Dedifferentiated amniotic fluid mesenchymal stem cell (primary cell): ENCODE measurements around the gene CPLX1.

Experiments used
- DNase-seq: peaks from one replicate; pipeline ENCODE4 v3.0.0-alpha.2; 2016; ENCODE audit errors: extremely low spot score

Gene CPLX1

DNA sequence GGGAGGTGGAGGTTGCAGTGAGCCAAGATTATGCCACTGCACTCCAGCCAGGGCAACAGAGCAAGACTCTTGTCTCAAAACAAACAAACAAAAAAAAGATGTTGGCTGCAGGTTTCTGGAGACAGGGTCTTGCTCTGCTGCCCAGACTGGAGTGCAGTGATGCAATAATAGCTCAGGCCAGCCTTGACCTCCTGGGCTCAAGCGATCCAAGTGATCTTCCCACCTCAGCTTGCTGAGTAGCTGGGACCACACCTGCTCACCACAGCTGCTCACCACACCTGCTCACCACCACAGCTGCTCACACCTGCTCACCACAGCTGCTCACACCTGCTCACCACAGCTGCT, 29.9 kb upstream of the CPLX1 start:
- DNase-seq = no peak

DNA sequence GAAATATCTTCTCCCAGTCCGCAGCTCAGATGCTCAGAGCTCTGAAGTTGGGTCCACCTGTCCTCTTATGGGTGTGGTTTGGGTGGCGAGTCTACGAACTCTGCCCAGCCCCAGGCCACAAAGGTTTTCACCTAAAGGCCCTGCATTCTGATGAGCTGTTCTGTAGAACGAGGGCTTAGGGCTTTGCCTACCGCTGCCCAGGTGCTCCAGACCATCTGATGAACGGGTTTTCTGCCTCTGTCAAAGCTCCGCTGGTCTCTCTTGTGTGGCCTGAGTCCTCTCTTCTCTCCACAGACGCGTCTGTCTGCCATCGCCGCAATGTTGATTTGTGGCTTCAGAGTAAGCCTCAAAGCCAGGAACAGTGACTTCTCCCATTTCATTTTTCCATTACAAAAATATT, 28.4 kb upstream of the CPLX1 start:
- DNase-seq = no peak

DNA sequence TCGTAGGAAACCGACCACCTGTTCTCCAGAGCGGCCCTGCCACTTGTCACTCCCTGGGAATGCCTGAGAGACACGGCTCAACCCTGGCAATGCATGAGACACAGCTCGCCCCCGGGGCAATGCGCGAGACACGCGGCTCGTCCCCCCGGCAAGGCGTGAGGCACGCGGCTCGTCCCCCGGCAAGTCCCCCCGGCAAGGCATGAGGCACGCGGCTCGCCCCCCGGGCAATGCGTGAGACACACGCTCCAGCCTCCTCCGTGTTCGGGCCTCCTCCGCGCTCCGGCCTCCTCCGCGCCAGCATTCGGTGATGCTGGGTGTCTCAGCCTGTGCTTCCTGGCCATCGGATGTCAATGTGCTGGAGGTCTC, 27.5 kb upstream of the CPLX1 start:
- DNase-seq = no peak

DNA sequence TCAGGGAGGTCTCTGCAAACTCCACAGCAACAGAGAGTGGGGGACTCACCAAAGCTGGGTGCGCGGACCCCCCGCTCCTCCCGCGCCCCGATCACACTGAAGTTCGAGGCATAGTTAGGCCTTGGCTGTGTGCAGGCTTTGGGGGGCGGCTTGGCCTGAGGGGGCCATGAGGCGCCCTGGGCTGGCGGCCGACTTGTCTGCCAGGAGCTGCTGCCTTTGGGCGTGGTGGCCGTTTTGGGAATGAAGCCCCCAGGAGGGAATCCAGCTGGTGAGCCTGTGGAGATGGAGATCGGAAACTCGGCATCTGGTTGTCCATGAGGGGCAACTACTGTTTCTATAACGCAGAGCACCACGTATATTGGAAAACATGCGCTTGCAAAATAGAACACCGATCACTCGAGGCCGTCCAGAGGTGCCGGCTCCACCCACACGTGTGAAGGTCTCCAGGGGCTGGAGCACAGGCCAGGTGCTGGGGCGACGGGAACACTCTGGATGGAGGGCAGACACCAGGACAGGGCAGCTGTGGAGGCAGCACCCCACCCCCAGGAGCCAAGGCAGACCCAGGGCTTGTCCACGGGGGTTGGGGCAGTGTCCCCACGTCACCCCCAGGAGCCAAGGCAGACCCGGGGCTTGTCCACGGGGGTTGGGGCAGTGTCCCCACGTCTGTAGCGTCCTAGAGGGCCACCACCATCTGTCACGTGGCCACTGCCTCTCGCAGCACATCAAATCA, 25.9 kb upstream of the CPLX1 start:
- no peak for DNase-seq

DNA sequence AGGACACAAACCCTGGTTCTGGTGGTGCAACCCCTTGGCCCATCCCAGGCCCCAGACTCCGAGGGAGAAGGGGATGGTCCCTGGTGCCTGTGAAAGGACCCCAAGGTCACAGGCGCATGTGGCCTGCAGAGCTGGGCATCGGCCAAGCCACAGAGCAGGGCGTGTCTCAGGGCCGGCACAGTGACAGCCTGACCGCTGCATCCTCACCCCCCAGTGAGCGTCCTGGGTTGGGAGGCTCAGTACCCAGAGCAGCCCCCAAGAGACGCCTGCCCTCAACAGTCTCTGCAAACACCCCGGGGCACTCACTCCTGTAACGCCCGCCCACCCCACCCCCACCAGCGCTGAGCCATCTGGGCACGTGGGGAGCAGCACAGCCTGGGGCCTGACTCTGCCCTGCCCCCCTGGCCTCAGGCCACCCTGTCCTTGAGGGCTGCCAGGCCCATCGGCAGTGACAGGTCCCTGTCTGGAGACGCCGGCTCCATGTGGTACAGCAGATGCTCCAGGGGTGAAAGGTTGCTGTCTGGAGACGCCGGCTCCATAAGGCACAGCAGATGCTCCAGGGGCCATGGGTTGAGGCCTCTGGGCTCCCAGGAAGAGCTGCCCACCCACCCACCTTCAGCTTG, 24.5 kb upstream of the CPLX1 start:
- DNase-seq = no peak

DNA sequence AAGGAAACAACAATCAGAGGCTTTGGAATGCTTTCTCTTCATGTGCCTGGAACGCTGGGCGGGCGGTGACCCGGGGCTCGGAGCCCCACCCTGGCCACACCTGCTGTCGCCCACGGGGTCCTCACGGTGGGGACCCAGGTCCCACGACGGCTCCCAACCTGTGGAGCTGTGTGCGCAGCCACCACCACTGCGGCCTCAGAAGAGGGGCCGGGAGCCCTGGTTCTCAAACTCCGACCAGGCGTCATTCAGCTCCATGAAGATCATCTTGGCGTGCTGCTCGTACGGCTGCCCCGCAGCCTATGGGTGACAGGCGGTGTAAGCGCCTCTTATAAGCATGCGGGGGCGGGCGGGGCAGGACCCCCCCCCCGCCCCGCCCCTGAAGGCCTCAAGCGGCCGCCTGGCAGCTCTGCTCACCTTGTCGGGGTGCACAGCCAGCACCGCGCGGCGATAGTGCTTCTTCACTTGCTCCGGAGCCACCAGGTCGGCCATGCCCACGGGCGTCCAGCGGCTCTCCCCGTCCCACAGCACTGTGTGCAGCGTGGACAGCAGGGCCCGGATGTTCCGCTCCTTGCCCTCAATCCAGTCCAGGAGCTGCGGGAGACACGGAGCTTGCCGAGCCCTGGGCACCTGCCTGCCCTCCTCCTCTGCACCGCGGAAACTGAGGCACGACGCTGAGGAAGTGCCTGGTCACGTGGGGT, 23.7 kb upstream of the CPLX1 start:
- DNase-seq = no peak

- no peak for DNase-seq
These were observed 23.0 kb upstream of the CPLX1 start for GRCh38 chr4:848803-849477.

DNA sequence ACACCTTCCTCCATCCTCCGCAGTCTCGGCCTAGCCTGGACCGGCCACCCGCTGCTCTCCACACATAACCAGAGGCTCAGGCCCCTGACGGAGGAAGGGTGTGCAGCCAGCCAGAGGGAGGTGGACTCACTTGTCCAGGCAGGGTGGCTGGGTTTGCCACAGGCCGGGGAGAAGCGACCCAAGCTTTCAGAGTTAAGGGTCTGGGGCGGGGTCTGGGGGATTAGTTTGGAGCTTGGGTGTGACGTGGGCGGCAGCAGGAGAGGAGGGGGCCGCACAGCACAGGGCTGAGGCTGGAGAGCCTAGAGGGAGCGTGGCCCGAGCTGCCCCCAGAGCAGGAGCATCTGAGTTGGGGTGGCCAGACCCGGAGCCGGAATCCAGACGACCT, 22.4 kb upstream of the CPLX1 start:
- no peak for DNase-seq

GRCh38 chr4:845836-846251, 19.9 kb upstream of the CPLX1 start:
- no peak for DNase-seq

GRCh38 chr4:845233-845835, 19.4 kb upstream of the CPLX1 start:
- no peak for DNase-seq

DNA sequence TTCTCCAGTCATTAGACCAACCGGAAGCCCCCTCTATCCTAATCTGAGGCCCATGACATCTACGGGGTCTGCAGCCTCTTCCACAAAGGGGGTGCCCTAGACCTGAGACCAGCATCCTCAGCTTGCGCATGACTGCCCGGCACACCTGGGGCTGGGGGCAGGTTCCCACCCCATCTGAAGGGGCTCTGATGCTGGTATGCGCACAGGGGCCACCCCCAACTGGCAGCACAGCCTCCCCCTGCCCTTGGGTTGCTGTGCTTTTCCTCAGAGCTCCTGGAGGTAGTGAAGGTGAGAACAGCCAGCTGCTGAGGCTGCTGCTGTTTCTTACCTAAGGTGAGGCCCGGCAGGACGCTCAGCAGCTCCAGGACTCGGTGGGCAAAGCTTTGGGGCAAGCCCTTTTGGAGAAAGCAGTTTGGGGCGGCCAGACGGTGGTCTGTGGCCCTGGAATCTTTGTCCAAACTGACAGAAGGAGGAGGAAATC, 18.9 kb upstream of the CPLX1 start:
- no peak for DNase-seq

DNA sequence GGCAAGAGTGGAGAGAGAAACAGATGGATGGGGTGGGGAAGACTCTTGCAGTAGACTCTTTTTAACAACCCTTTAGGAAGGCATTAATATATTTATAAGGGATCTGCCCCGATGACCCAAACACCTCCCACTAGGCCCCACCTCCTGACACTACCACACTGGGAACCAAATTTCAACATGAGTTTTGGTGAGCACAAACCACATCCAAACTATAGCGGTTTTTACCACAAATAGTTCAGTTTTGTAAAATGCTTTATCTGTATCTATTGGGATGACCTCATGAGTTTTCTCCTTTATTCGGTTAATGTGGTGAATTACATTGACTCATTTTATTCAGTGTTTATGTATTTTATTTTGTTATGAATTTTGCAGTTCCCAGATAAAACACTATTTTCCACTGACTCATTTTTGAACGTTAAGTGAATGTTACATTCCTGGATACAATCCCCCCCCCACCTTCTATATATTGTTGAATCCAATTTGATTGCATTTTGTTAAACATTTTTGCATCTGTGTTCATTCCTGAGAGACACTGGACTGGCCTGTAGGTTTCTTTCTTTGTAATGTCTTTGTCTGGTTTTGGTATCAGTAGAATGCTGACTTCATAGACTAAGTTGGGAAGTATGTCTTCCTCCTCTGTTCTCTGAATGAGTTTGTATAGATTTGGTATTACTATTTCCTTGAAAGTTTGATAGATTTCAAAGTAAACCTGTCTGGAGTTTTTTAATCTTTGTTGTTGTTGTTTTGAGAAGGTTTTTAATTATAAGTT, 13.9 kb upstream of the CPLX1 start:
- DNase-seq = no peak

- no peak for DNase-seq
These were observed 11.8 kb upstream of the CPLX1 start for GRCh38 chr4:837772-838171.

DNA sequence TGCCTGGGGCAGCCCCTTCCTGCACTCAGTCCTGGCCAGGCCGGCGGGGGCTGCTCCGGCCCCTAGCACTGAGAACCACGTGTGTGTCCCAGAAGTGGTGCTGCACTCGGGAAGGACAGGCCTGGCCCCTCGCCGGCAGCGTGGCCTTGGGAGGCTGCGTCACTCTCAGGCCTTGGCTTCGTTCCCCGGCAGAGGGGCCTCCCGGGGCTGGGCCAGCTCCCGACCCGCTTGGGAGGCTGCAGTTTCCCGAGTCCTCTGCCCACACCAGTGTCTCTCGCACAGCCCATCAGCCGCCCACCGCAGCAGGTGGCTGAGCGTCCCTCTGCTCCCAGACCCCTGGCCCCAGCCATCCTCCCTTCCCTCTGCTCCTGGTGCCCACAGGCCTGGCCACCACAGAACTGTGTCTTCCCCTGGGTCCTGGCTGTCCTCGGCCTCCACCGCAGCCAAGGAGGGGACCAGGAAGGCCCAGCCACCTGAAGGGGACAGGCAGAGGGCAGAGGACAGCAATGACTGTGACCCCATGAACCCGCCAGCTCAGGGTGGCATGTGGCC, 10.9 kb upstream of the CPLX1 start:
- DNase-seq = no peak

DNA sequence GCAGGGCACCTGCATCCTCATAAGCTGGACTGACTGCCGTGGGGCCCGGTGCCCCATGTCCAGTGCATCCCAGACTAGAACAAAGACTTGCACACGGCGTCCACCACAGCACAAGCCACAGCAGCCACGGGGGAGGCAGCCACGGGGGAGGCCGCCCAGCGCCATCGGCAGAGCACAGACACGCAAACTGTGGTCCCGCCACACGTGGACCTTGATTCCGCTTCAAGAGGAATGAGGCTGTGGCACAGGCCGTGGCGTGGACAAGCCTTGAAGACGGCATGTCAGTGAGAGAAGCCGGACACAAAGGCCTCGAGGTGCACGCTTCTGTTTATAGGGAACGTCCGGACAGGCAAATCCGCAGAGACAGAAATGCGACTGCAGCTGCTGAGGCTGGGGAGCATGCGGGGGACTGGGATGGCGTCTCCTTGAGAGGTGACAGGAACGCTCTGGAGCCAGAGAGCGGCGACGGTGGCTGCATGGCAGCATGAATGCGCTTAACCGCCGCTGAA, 10.1 kb upstream of the CPLX1 start:
- no peak for DNase-seq

- DNase-seq = no peak
These were observed 9.4 kb upstream of the CPLX1 start for GRCh38 chr4:835148-836002.

- no peak for DNase-seq
These were observed 8.6 kb upstream of the CPLX1 start for GRCh38 chr4:834368-835147.

GRCh38 chr4:833731-834367, 7.9 kb upstream of the CPLX1 start:
- DNase-seq = no peak

- no peak for DNase-seq
These were observed 7.2 kb upstream of the CPLX1 start for GRCh38 chr4:833156-833555.
